Measurements from ENCODE around the gene XRCC1.
"Not testable (repeated sequence)": the region's sequence is repeated elsewhere in the genome, so short reads cannot be mapped to it uniquely, and the experiment has no call there.

XRCC1 gene

GRCh38 chr19:43512399-43512798 lies 62.9 kb downstream of the XRCC1 start:
- FAIRE-seq = not testable (repeated sequence)

GRCh38 chr19:43511324-43511723 lies 64.0 kb downstream of the XRCC1 start:
- FAIRE-seq = no peak

DNA sequence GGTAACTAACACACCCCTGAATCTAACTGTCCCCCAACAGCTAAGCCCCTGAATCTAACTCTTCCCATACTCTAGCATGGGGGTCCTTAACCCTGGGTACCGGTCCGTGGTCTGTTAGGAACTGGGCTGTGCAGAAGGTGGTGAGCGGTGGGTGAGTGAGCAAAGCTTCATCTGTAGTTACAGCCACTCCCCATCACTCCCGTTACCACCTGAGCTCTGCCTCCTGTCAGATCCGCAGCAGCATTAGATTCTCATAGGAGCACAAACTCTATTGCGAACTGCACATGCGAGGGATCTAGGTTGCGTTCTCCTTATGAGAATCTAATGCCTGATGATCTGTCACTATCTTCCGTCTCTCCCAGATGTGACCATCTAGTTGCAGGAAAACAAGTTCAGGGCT lies 64.6 kb downstream of the XRCC1 start:
- no peak for FAIRE-seq

DNA sequence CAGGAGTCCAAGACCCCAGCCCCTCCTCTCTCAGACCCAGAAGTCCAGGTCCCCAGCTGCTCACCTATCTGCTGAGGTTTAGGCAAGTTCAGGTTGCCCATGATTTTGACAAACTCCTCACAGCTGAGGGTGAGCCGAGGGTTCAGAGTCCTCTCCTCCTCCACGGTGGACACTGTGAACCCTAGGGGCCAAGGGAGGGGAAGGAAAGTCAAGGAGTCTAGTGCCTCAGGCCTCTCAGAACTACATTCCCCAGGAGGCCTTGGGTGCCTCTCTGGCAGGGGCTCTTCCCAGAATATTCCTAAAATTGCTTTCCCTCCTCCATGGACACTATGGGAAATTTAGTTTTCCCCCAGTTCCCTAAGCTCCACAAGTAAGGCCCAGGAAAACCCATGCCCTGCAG lies 67.4 kb downstream of the XRCC1 start:
- no peak for FAIRE-seq

DNA sequence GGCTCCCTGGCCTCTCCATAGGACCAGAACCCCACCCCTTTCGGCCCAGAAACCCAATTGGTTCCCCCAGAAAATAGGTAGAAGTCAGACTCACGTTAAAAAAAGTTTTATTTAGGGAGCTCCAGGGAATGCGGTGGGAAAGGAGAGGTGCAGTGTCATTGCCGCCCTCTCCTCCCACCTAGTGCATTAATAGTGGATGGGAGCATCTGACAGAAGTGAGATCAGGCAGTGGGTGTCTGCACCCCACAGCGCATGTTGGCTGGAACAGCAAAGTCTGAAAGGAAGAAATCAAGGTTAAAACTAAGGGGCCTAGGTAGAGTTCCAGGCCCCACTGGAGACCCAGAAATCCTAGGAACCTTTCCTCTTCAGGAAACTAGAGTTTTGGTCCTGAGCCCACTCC lies 68.7 kb downstream of the XRCC1 start:
- no peak for FAIRE-seq

GRCh38 chr19:43505941-43506340 lies 69.4 kb downstream of the XRCC1 start:
- no peak for FAIRE-seq

DNA sequence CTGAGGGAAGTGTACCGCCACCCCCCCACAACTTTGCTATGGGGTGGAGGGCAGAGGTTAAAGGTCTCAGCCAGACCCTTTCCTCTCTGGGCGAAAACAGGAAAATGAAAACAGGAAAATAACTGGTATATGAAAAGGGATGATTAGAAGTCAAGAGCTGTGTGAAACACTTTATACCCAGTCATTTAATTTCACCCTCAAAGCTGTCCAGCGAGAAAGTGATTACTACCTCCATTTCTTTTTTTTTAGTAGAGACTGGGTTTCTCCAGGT lies 70.2 kb downstream of the XRCC1 start:
- FAIRE-seq = no peak

GRCh38 chr19:43504426-43505185 lies 70.7 kb downstream of the XRCC1 start, which contains the start of gene PHLDB3:
Gene PHLDB3, minus strand, starts transcription at chr19:43504746. Its CDS starts 628 bp downstream, at chr19:43504118.
- no peak for FAIRE-seq

DNA sequence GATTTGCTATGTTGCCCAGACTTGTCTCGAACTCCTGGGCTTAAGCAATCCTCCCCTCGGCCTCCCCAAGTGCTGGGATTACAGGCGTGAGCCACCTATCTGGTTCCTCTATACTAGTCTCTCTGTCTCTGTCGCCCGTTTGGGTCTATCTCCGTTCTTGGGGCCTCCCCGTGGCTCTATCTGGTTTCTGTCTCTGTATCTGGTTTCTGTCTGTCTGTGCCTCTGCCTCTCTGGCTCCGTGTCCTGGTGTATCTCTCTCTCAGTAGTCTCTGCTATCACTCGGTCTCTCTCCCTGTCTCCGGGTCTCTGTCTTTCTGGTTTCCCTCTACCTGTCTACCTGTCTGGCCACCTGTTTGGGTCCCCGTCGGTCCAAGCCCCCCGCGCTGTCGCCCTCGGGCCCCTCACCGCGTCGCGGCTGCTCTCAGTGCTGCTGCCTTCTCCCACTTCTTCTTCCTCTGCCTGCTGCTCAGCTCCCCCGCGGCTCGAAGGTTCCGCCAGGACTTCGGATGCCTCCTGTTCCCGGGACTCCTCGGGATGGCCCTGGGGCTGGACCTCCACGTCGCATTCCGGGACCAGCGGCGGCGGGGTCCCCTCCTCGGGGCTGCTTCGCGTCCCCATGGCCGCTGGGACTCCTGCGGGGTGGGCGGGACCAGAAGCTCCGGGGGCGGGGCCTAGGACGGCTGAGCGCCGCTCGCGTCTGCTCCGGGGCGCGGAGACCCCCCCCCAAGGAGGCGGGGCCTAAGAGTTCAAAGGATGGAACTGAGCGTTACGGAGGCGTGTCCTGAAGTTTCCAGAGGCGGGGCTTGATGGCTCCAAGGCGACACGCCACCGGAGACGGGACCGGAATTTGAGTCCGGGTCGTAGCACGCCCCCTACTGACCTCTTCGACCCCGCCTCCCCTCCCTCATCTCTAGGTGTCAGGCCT lies 71.6 kb downstream of the XRCC1 start:
- FAIRE-seq = no peak

GRCh38 chr19:43502419-43502976 lies 72.8 kb downstream of the XRCC1 start:
- FAIRE-seq = no peak

GRCh38 chr19:43501661-43502418 lies 73.5 kb downstream of the XRCC1 start:
- FAIRE-seq = no peak

DNA sequence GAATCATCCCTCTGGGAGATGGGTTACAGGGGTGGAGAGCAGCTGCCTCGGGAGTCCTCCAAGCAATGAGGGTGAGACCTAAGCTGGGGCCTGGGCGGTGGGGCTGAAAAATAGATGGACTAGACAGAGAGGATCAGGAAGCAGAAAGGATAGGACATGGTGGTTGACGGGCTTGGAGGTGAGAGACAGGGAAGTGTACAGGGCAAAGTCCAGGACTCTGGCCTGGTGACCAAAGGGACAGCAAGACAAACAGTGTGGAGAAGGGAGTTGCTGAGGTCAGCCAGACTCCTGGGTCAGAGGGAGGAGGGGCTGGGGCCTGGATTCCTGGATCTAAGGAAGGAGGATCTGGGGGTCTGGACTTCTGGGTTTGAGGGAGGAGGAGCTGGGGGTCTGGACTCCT lies 76.3 kb downstream of the XRCC1 start:
- FAIRE-seq = no peak

- FAIRE-seq = no peak
Observed at GRCh38 chr19:43498233-43498842, 77.0 kb downstream of the XRCC1 start.

- FAIRE-seq = no peak
Observed at GRCh38 chr19:43496960-43497359, 78.4 kb downstream of the XRCC1 start.

GRCh38 chr19:43495082-43495481 lies 80.2 kb downstream of the XRCC1 start:
- FAIRE-seq = no peak

All from endometrium (tissue), 2 donors.